ENCODE data around the gene FMNL3.

The FMNL3 gene

DNA sequence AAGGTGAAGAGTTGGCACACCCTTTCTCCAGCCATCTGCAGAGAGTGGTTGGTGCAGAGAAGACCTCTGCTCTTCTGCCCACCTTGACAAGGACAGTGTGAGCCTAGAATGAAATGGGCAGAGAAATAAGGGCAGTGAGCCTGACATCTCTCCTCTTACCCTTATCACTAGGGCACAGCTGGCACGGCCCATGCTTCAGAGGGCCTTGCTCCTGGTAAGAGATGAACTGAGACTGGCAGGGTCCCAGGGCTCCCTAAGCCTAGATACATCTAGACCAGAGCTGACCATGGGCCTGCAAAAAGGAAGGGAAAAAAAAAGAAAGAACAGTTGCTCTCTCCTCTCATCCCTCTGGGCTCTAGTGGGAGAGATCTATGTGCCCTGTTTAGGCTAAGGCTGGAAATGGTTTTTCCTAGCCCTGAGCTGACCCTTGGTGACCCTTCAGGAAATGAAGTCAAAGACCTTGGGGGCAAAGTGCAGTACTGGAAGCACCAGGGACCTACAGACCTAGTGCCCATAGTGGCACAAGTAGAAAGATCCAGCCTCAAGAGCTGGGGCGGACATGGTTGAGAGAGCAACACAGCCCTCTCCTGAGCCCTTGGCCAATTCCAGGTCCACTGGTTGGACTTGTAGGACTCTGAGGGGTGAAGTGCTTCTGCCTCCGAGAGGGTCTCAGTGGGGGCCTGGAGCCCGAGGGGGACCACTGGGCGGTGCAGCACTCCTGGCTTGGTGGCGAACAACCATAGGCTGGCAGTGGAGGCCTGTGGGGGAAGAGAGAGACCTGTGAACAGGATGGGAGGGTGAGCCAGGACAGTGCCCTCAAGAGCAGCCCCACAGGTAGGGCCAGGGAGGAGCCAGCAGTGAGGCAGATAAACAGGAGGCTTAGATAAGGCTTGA lies 61.8 kb downstream of the FMNL3 start:
- H3K4me3 ChIP-seq (ENCODE audit: low read length) = no peak overlapping the region
- no peaks in the 10 kb centered on the region for H3K4me1 ChIP-seq (ENCODE audit: control insufficient read depth, low read depth, low read length)
- H3K27ac ChIP-seq (ENCODE audit: low read length) = no peak overlapping the region
- peaks cover 55% of the 10 kb centered on the region for H3K36me3 ChIP-seq (ENCODE audit: control insufficient read depth, low read depth, low read length)
- H3K9me3 ChIP-seq (ENCODE audit: control insufficient read depth, low read depth, low read length) = no peaks in the 10 kb centered on the region
- H3K27me3 ChIP-seq (ENCODE audit: control insufficient read depth, insufficient read depth, low read length) = no peaks in the 10 kb centered on the region
- no peak overlapping the region for H3K9ac ChIP-seq (ENCODE audit: low read length)

- Histone ChIP-seq H3K27me3 (ENCODE audit: control insufficient read depth, insufficient read depth, low read length) (no peaks in the 10 kb centered on the region), H3K36me3 (ENCODE audit: control insufficient read depth, low read depth, low read length) (peaks cover 52% of the 10 kb centered on the region), H3K4me3 (ENCODE audit: low read length) (no peak overlapping the region), H3K9me3 (ENCODE audit: control insufficient read depth, low read depth, low read length) (no peaks in the 10 kb centered on the region), H3K9ac (ENCODE audit: low read length) (no peak overlapping the region), H3K27ac (ENCODE audit: low read length) (no peak overlapping the region), H3K4me1 (ENCODE audit: control insufficient read depth, low read depth, low read length) (no peaks in the 10 kb centered on the region)
Measured at GRCh38 chr12:49644620-49644994, 62.6 kb downstream of the FMNL3 start.

- no peak overlapping the region for H3K27ac ChIP-seq (ENCODE audit: low read length)
- H3K36me3 ChIP-seq (ENCODE audit: control insufficient read depth, low read depth, low read length) = peaks cover 49% of the 10 kb centered on the region
- no peak overlapping the region for H3K9ac ChIP-seq (ENCODE audit: low read length)
- H3K27me3 ChIP-seq (ENCODE audit: control insufficient read depth, insufficient read depth, low read length) = no peaks in the 10 kb centered on the region
- H3K4me3 ChIP-seq (ENCODE audit: low read length) = no peak overlapping the region
- H3K4me1 ChIP-seq (ENCODE audit: control insufficient read depth, low read depth, low read length) = no peaks in the 10 kb centered on the region
- no peaks in the 10 kb centered on the region for H3K9me3 ChIP-seq (ENCODE audit: control insufficient read depth, low read depth, low read length)
Measured at GRCh38 chr12:49643961-49644619, 63.1 kb downstream of the FMNL3 start.

GRCh38 chr12:49643135-49643534 lies 64.1 kb downstream of the FMNL3 start:
- Histone ChIP-seq H3K27ac (ENCODE audit: low read length) (no peak overlapping the region), H3K9me3 (ENCODE audit: control insufficient read depth, low read depth, low read length) (no peaks in the 10 kb centered on the region), H3K4me3 (ENCODE audit: low read length) (no peak overlapping the region), H3K27me3 (ENCODE audit: control insufficient read depth, insufficient read depth, low read length) (no peaks in the 10 kb centered on the region), H3K4me1 (ENCODE audit: control insufficient read depth, low read depth, low read length) (no peaks in the 10 kb centered on the region), H3K9ac (ENCODE audit: low read length) (no peak overlapping the region), H3K36me3 (ENCODE audit: control insufficient read depth, low read depth, low read length) (peaks cover 40% of the 10 kb centered on the region)

- no peak overlapping the region for H3K9ac ChIP-seq (ENCODE audit: low read length)
- H3K27me3 ChIP-seq (ENCODE audit: control insufficient read depth, insufficient read depth, low read length) = no peaks in the 10 kb centered on the region
- H3K4me1 ChIP-seq (ENCODE audit: control insufficient read depth, low read depth, low read length) = peaks cover under 1% of the 10 kb centered on the region
- H3K4me3 ChIP-seq (ENCODE audit: low read length) = no peak overlapping the region
- H3K9me3 ChIP-seq (ENCODE audit: control insufficient read depth, low read depth, low read length) = no peaks in the 10 kb centered on the region
- no peak overlapping the region for H3K27ac ChIP-seq (ENCODE audit: low read length)
- peaks cover 39% of the 10 kb centered on the region for H3K36me3 ChIP-seq (ENCODE audit: control insufficient read depth, low read depth, low read length)
Measured at GRCh38 chr12:49642370-49642802, 64.8 kb downstream of the FMNL3 start.

DNA sequence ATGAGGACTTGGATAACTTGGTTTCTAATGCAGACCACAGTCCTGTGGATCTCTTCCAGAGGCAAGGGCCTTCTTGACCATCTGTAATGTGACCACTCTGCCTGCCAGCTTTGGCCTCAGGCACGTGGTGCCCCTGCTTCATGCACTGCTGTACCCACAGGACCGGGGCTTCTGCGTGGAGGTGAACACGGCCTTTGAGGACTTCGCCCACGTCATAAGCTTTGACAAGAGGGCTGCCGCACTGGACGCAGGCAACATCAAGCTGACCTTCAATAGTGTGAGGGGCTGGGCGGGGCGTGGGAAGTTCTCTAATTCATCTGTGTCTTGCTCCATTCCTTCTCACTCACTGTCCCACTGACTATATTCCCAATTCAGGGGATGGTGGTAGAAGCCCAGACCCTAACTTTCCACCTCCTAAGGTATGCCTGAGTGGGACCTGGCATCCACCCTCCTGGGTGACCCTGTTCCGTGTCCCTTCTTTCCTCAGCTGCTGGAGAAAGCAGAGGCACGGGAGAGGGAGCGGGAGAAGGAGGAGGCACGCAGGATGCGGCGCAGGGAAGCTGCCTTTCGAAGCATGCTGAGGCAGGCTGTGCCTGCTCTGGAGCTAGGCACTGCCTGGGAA lies 65.3 kb downstream of the FMNL3 start:
- Histone ChIP-seq H3K9ac (ENCODE audit: low read length) (no peak overlapping the region), H3K27ac (ENCODE audit: low read length) (no peak overlapping the region), H3K27me3 (ENCODE audit: control insufficient read depth, insufficient read depth, low read length) (no peaks in the 10 kb centered on the region), H3K4me1 (ENCODE audit: control insufficient read depth, low read depth, low read length) (peaks cover 5% of the 10 kb centered on the region), H3K4me3 (ENCODE audit: low read length) (no peak overlapping the region), H3K9me3 (ENCODE audit: control insufficient read depth, low read depth, low read length) (no peaks in the 10 kb centered on the region), H3K36me3 (ENCODE audit: control insufficient read depth, low read depth, low read length) (peaks cover 39% of the 10 kb centered on the region)

GRCh38 chr12:49636979-49637755 lies 70.0 kb downstream of the FMNL3 start:
- Histone ChIP-seq H3K36me3 (ENCODE audit: control insufficient read depth, low read depth, low read length) (peaks cover 4% of the 10 kb centered on the region), H3K9ac (ENCODE audit: low read length) (no peak overlapping the region), H3K27me3 (ENCODE audit: control insufficient read depth, insufficient read depth, low read length) (no peaks in the 10 kb centered on the region)

GRCh38 chr12:49636574-49636973 lies 70.6 kb downstream of the FMNL3 start:
- Histone ChIP-seq H3K27me3 (ENCODE audit: control insufficient read depth, insufficient read depth, low read length) (no peaks in the 10 kb centered on the region), H3K9me3 (ENCODE audit: control insufficient read depth, low read depth, low read length) (no peaks in the 10 kb centered on the region), H3K4me3 (ENCODE audit: low read length) (no peak overlapping the region), H3K4me1 (ENCODE audit: control insufficient read depth, low read depth, low read length) (peaks cover 5% of the 10 kb centered on the region), H3K9ac (ENCODE audit: low read length) (no peak overlapping the region), H3K36me3 (ENCODE audit: control insufficient read depth, low read depth, low read length) (peaks cover under 1% of the 10 kb centered on the region), H3K27ac (ENCODE audit: low read length) (no peak overlapping the region)

More at GRCh38 chr12:49636979-49637755, 70.0 kb downstream of the FMNL3 start:
- Histone ChIP-seq H3K27ac (ENCODE audit: low read length) (peak overlapping the region; percentile 44), H3K9me3 (ENCODE audit: control insufficient read depth, low read depth, low read length) (no peaks in the 10 kb centered on the region), H3K4me1 (ENCODE audit: control insufficient read depth, low read depth, low read length) (peaks cover 5% of the 10 kb centered on the region), H3K4me3 (ENCODE audit: low read length) (no peak overlapping the region)

- Histone ChIP-seq H3K9ac (ENCODE audit: low read length) (no peak overlapping the region), H3K36me3 (ENCODE audit: control insufficient read depth, low read depth, low read length) (no peaks in the 10 kb centered on the region), H3K9me3 (ENCODE audit: control insufficient read depth, low read depth, low read length) (no peaks in the 10 kb centered on the region), H3K4me3 (ENCODE audit: low read length) (no peak overlapping the region), H3K4me1 (ENCODE audit: control insufficient read depth, low read depth, low read length) (peaks cover 5% of the 10 kb centered on the region), H3K27me3 (ENCODE audit: control insufficient read depth, insufficient read depth, low read length) (no peaks in the 10 kb centered on the region), H3K27ac (ENCODE audit: low read length) (no peak overlapping the region)
Measured at GRCh38 chr12:49635656-49636055, 71.5 kb downstream of the FMNL3 start.

- H3K27ac ChIP-seq (ENCODE audit: low read length) = no peak overlapping the region
- H3K36me3 ChIP-seq (ENCODE audit: control insufficient read depth, low read depth, low read length) = no peaks in the 10 kb centered on the region
- H3K27me3 ChIP-seq (ENCODE audit: control insufficient read depth, insufficient read depth, low read length) = no peaks in the 10 kb centered on the region
- H3K9me3 ChIP-seq (ENCODE audit: control insufficient read depth, low read depth, low read length) = no peaks in the 10 kb centered on the region
- H3K4me1 ChIP-seq (ENCODE audit: control insufficient read depth, low read depth, low read length) = peaks cover 5% of the 10 kb centered on the region
- no peak overlapping the region for H3K4me3 ChIP-seq (ENCODE audit: low read length)
- H3K9ac ChIP-seq (ENCODE audit: low read length) = no peak overlapping the region
Measured at GRCh38 chr12:49635036-49635435, 72.2 kb downstream of the FMNL3 start.

DNA sequence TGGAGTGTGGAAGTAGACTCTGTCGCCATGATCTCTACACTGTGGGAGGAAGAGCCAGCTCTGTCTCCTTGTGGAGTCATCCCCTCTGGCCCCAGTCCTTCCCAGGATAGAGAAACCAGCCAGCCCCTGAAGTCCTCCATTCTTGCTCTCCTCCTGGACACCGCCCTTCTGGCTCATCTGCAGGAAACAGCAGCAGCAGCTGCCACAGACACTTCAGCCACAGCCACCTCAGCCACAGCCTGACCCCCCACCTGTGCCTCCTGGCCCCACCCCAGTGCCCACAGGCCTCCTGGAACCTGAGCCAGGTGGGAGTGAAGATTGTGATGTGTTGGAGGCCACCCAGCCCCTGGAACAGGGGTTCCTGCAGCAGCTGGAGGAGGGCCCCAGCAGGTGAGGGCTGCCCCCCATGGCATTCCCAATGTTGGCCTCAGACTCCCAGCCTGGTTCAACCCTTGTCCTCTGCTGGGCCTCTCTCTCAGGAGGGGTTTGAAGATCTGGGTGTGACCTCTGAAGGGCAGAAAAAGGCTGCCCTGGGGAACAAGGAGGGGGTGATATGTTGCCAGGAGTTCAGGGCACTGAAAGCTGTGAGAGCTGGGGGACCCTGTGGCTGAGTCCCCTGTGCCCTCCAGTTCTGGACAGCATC lies 73.4 kb downstream of the FMNL3 start:
- no peak overlapping the region for H3K9ac ChIP-seq (ENCODE audit: low read length)
- H3K27me3 ChIP-seq (ENCODE audit: control insufficient read depth, insufficient read depth, low read length) = no peaks in the 10 kb centered on the region
- H3K36me3 ChIP-seq (ENCODE audit: control insufficient read depth, low read depth, low read length) = no peaks in the 10 kb centered on the region
- no peaks in the 10 kb centered on the region for H3K9me3 ChIP-seq (ENCODE audit: control insufficient read depth, low read depth, low read length)
- H3K4me1 ChIP-seq (ENCODE audit: control insufficient read depth, low read depth, low read length) = peaks cover 5% of the 10 kb centered on the region
- H3K27ac ChIP-seq (ENCODE audit: low read length) = no peak overlapping the region
- H3K4me3 ChIP-seq (ENCODE audit: low read length) = no peak overlapping the region

All from iPS-18a (cell line).